Measurements from ENCODE around the gene ZMYND19.

- TF ChIP-seq POLR2A (IDR thresholded peaks at IDR 0.05; ENCODE audit: low read length): no peak
- no peak for TF ChIP-seq GATA1 (IDR thresholded peaks at IDR 0.05; ENCODE audit: low read depth, low read length)
These were observed 25.1 kb upstream of the ZMYND19 start for GRCh38 chr9:137615387-137615871.
